SH-SY5Y (cell line): ENCODE measurements around the gene PES1.

Source experiments
- GATA2 ChIP-seq: IDR thresholded peaks from 2 replicates; pipeline ENCODE4 v1.6.1; 2011; ENCODE audit warnings: mild to moderate bottlenecking, low read depth, low read length
- GATA3 ChIP-seq: IDR thresholded peaks from 2 replicates; pipeline ENCODE4 v1.6.1; 2011; ENCODE audit warnings: low read depth, mild to moderate bottlenecking, low read length, moderate library complexity

DNA sequence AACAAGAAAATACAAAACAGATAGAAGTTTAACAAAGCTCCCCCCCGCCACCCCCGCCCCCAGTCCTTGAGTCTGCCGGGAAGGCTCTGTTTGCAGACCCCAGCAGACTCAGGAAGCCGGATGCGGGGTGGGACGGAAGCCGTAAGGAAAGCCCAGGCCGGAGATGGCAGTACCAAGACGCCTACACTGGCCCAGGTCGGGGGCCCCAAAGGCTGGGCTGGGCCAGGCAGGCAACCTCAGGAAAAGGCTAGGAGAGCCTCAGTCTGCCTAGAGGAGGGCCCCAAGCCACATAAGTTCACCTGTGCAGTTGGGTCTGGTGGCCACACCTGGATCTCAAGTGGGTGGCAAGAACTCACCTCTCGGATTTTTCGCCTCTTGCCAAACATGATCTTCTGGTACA is 13.2 kb downstream of the PES1 start:
- TF ChIP-seq GATA3 (no peak), GATA2 (no peak)
